ENCODE data around the gene ARHGEF10L. TPM values are rescaled to one million over a fixed set of nuclear protein-coding genes. Genes with fewer than 3 reads are reported as not detected.

ARHGEF10L gene
- total and polyA plus RNA-seq, 8 donors: 36.2 to 104 (median 52.8) TPM

- ATAC-seq: no peak
- no peak overlapping the region for H3K4me3 ChIP-seq
- intact Hi-C loops (cut with DNase I): loop anchor here in 2 of 3 donors (5.0 to 10.0 kb wide), 2 partner anchors 97 to 100 kb away; no protein-coding TSS in a partner anchor
- no peak overlapping the region for H3K27ac ChIP-seq
- no peak for FAIRE-seq
- 92 to 93% methylated on average over 17 of the region's 17 CpGs for WGBS, 2 donors
- no peaks in the 10 kb centered on the region for H3K9me3 ChIP-seq
- DNase-seq: no peak
- peaks cover 0 to 36% (median 7%) of the 10 kb centered on the region in 3 donors for H3K36me3 ChIP-seq
- H3K4me1 ChIP-seq: peaks cover 0 to 5% (median 3%) of the 10 kb centered on the region in 3 donors
- TF ChIP-seq CTCF (IDR thresholded peaks at IDR 0.05): no peak
- H3K27me3 ChIP-seq: no peaks in the 10 kb centered on the region
Observed at GRCh38 chr1:17601643-17602382, 62.3 kb downstream of the ARHGEF10L start.

- intact Hi-C loops (cut with DNase I): loop anchor here in 2 of 3 donors (5.0 to 10.0 kb wide), 2 partner anchors 98 to 101 kb away; no protein-coding TSS in a partner anchor
- Histone ChIP-seq H3K27me3 (no peaks in the 10 kb centered on the region), H3K36me3 (peaks cover 0 to 47% (median 5%) of the 10 kb centered on the region in 3 donors), H3K27ac (no peak overlapping the region), H3K9me3 (no peaks in the 10 kb centered on the region), H3K4me3 (no peak overlapping the region), H3K4me1 (peaks cover 0 to 5% (median 3%) of the 10 kb centered on the region in 3 donors)
- 78 to 83% methylated on average over 23 to 26 of the region's 26 CpGs for WGBS, 2 donors
- ATAC-seq: peak in 2 of 4 donors; percentile 23 to 29
- TF ChIP-seq CTCF (IDR thresholded peaks at IDR 0.05): no peak
- no peak for DNase-seq
- no peak for FAIRE-seq
Observed at GRCh38 chr1:17603091-17603841, 63.8 kb downstream of the ARHGEF10L start.

DNA sequence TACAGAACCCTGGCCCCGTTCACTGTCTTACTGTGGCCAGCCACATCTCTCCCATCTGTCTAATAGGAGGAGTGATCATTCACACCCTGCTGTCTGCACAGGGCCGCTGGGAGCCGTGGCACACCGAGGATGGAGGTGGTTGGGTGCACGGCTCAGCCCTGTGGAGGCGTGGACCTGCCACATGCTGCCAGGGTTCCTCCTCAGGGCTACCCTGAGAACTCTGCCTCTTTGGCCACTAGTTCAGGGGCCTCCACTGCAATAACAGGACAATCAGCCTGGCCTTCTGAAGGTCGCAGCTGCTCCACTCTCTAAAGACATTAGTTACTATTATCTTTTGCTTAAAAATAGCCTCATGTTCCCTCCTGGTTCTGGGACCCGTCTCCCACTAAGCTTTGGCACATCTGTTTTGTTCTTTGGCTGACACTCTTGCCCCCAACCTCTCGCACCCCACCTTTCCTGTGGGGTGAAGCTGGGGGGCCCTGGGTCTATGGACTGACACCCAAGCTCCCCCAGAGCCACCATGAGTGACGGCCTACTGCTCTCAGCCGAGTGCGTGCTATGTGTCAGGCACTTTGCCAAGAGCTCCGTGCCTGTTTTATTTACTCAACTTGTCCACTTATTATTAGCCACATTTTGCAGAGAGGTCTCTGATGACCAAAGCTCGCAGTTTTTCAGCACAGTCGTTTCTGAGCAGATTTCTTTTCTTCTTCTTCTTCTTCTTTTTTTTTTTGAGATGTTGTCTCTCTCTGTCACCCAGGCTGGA, 66.3 kb downstream of the ARHGEF10L start:
- H3K27ac ChIP-seq: peak overlapping the region in 1 of 4 donors; percentile 28
- H3K4me1 ChIP-seq: peaks cover 0 to 5% (median 0%) of the 10 kb centered on the region in 3 donors
- peaks cover 2 to 64% (median 14%) of the 10 kb centered on the region in 3 donors for H3K36me3 ChIP-seq
- DNase-seq: peak in 3 of 6 donors; percentile 44 to 53 (median 46)
- no peaks in the 10 kb centered on the region for H3K27me3 ChIP-seq
- WGBS, 2 donors: 32 to 39% methylated on average over 15 of the region's 15 CpGs
- no peaks in the 10 kb centered on the region for H3K9me3 ChIP-seq
- intact Hi-C loops (cut with DNase I): loop anchor here in 2 of 3 donors (2.0 to 10.0 kb wide), 2 partner anchors 101 to 103 kb away; no protein-coding TSS in a partner anchor
- no peak for TF ChIP-seq CTCF (IDR thresholded peaks at IDR 0.05)
- ATAC-seq: peak; percentile 51 to 66 (median 54)
- no peak overlapping the region for H3K4me3 ChIP-seq
- FAIRE-seq: no peak

- peak in 5 of 6 donors; percentile 56 to 85 (median 78) for DNase-seq
- peaks cover 2 to 68% (median 14%) of the 10 kb centered on the region in 3 donors for H3K36me3 ChIP-seq
- H3K9me3 ChIP-seq: no peaks in the 10 kb centered on the region
- H3K27ac ChIP-seq: no peak overlapping the region
- ATAC-seq: peak; percentile 67 to 76 (median 70)
- H3K27me3 ChIP-seq: no peaks in the 10 kb centered on the region
- H3K4me3 ChIP-seq: no peak overlapping the region
- intact Hi-C loops (cut with DNase I): loop anchor here in 1 of 3 donors (10.0 kb wide), 1 partner anchor 102 kb away; no protein-coding TSS in a partner anchor
- peak; percentile 78 to 93 (median 90) for TF ChIP-seq CTCF (IDR thresholded peaks at IDR 0.05)
- peaks cover 0 to 5% (median 0%) of the 10 kb centered on the region in 3 donors for H3K4me1 ChIP-seq
- WGBS, 2 donors: 62 to 65% methylated on average over 14 of the region's 14 CpGs
- FAIRE-seq: no peak
Observed at GRCh38 chr1:17606826-17607440, 67.4 kb downstream of the ARHGEF10L start.
